OCI-LY7 (cell line): ENCODE results near the gene MAZ. TPM values are rescaled to one million over a fixed set of nuclear protein-coding genes. Genes with fewer than 3 reads are reported as not detected.
"Not testable (repeated sequence)": the region's sequence is repeated elsewhere in the genome, so short reads cannot be mapped to it uniquely, and the experiment has no call there.

Source experiments
- BruUV-seq: library from RNA; stranded (reverse); fragments of 400-500 nt; replicated peaks from 2 replicates; lab custom pipeline; 2021; lab: Mats Ljungman, UMichigan
- CTCF ChIA-PET: fragments of 300-600 bp; sonication (Branson Sonifier 250); formaldehyde crosslinking; loops from one replicate; lab custom pipeline; 2022; ENCODE audit warnings: antibody characterized with exemption; ENCODE audit not compliant: unreplicated experiment; lab: Charles Lee
- POLR2A ChIA-PET: fragments of 300-600 bp; sonication (Branson Sonifier 250); formaldehyde crosslinking; loops from one replicate; lab custom pipeline; 2022; ENCODE audit warnings: antibody characterized with exemption; lab: Charles Lee
- DNase-seq: peaks from one replicate; pipeline ENCODE4 v3.0.0-alpha.2; 2015; ENCODE audit warnings: low spot score
- H2AFZ ChIP-seq: fragments of 200-600 bp; sonication (generic), shearing (Covaris generic); 2 replicates; pipeline ENCODE4 v1.6.1; 2014; ENCODE audit warnings: mild to moderate bottlenecking, antibody characterized with exemption, low read length, moderate library complexity
- H3K27ac ChIP-seq: fragments of 200-600 bp; sonication (generic); 2 replicates; pipeline ENCODE4 v1.5.1; 2014; ENCODE audit warnings: mixed run types, low read depth, mild to moderate bottlenecking, moderate library complexity, low read length, inconsistent platforms; ENCODE audit not compliant: poor library complexity, severe bottlenecking
- H3K36me3 ChIP-seq: fragments of 200-600 bp; sonication (generic); 2 replicates; pipeline ENCODE4 v1.6.1; 2014; ENCODE audit warnings: mild to moderate bottlenecking, antibody characterized with exemption, low read length, moderate library complexity, mixed read lengths; ENCODE audit not compliant: insufficient read depth
- H3K4me1 ChIP-seq: fragments of 200-600 bp; sonication (generic); 2 replicates; pipeline ENCODE4 v1.5.1; 2014; ENCODE audit warnings: mild to moderate bottlenecking, low read length; ENCODE audit not compliant: insufficient read depth, poor library complexity, severe bottlenecking
- H3K4me2 ChIP-seq: fragments of 200-600 bp; sonication (generic); 2 replicates; pipeline ENCODE4 v1.6.1; 2014; ENCODE audit warnings: mild to moderate bottlenecking, low read length
- H3K4me3 ChIP-seq: fragments of 200-600 bp; sonication (generic); 2 replicates; pipeline ENCODE4 v1.5.1; 2014; ENCODE audit warnings: mild to moderate bottlenecking, low read depth, low read length; ENCODE audit not compliant: poor library complexity, severe bottlenecking
- H3K79me2 ChIP-seq: fragments of 200-600 bp; sonication (generic); 2 replicates; pipeline ENCODE4 v1.6.1; 2016; ENCODE audit warnings: low read depth, mild to moderate bottlenecking, low read length, moderate library complexity, mixed read lengths; ENCODE audit not compliant: insufficient read depth
- H3K9me2 ChIP-seq: fragments of 200-600 bp; sonication (generic); 2 replicates; pipeline ENCODE4 v1.6.1; 2016; ENCODE audit warnings: mild to moderate bottlenecking, low read length, mixed read lengths; ENCODE audit not compliant: insufficient read depth
- H3K9me3 ChIP-seq: fragments of 200-600 bp; sonication (generic); 2 replicates; pipeline ENCODE4 v1.6.1; 2014; ENCODE audit warnings: mild to moderate bottlenecking, mixed run types, low read length, mixed read lengths
- H4K20me1 ChIP-seq: fragments of 200-600 bp; sonication (generic); 2 replicates; pipeline ENCODE4 v1.6.1; 2014; ENCODE audit warnings: mild to moderate bottlenecking, antibody characterized with exemption, low read length, moderate library complexity, mixed read lengths; ENCODE audit not compliant: insufficient read depth
- CTCF ChIP-seq: fragments of 200-600 bp; sonication (generic); conservative IDR thresholded peaks from 2 replicates; pipeline ENCODE4 v1.5.1; 2014; ENCODE audit warnings: mild to moderate bottlenecking, antibody characterized with exemption, low read length, moderate library complexity, mixed read lengths
- EZH2phosphoT487 ChIP-seq: fragments of 200-600 bp; sonication (generic); IDR thresholded peaks from 2 replicates; pipeline ENCODE4 v1.6.1; 2018; ENCODE audit warnings: low read depth, borderline replicate concordance, mild to moderate bottlenecking, mixed run types, antibody characterized with exemption, low read length, moderate library complexity, mixed read lengths
- intact Hi-C: fragments of 100-400 bp; cut with micrococcal nuclease; formaldehyde crosslinking; loops from one replicate; pipeline ENCODE4 v1.10.0; 2022; ENCODE audit not compliant: unreplicated experiment
- total RNA-seq, 2 experiments: library from RNA; depleted of rRNA in 1 of 2; stranded (reverse); fragments of >200 nt in 1 of 2; shearing (Covaris generic) in 1 of 2; gene quantifications; 2 replicates each; pipeline ENCODE4 v1.2.3, GENCODE V29; 2014 to 2022

MAZ gene
- total RNA-seq, 2 experiments from 2014 or later: 471 to 484 TPM

GRCh38 chr16:29790949-29791844 is 15.1 kb upstream of the MAZ start:
- TF ChIP-seq CTCF (no peak), EZH2phosphoT487 (no peak)
- DNase-seq: peak; percentile 32
- peak overlapping the region; percentile 66 for H3K27ac ChIP-seq
- peaks cover 10% of the 10 kb centered on the region for H4K20me1 ChIP-seq
- intact Hi-C loops: loop anchor here (1.0 kb wide), 3 partner anchors 14 to 91 kb away; partner anchors contain the start of gene PAGR1
- no peaks in the 10 kb centered on the region for H3K9me3 ChIP-seq
- H2AFZ ChIP-seq: peak overlapping the region; percentile 11; the same call in 1 of the 2 replicates
- peaks cover 32% of the 10 kb centered on the region for H3K4me1 ChIP-seq
- H3K79me2 ChIP-seq: peaks cover 56% of the 10 kb centered on the region
- no peaks in the 10 kb centered on the region for H3K9me2 ChIP-seq
- peak overlapping the region; percentile 89 for H3K4me2 ChIP-seq
- peak overlapping the region; percentile 79 for H3K4me3 ChIP-seq
- peaks cover 53% of the 10 kb centered on the region for H3K36me3 ChIP-seq
- ChIA-PET CTCF (interaction anchor here (1.2 kb wide), 1 partner anchor 25 kb away, joined by 4 read pairs; the partner anchor contains the start of gene PAGR1), POLR2A (interaction anchor here (0.7 to 3.3 kb wide), 5 partner anchors 13 to 79 kb away, joined by 3 to 19 read pairs (median 5); no protein-coding TSS in a partner anchor)
- TSS peak; percentile 74 for BruUV-seq

GRCh38 chr16:29791845-29792807 is 14.2 kb upstream of the MAZ start:
- Histone ChIP-seq H3K4me3 (peak overlapping the region; percentile 79), H3K79me2 (peaks cover 65% of the 10 kb centered on the region), H3K4me1 (peaks cover 32% of the 10 kb centered on the region), H3K27ac (peak overlapping the region; percentile 66), H2AFZ (no peak overlapping the region), H4K20me1 (peaks cover 10% of the 10 kb centered on the region), H3K4me2 (peak overlapping the region; percentile 89), H3K36me3 (peaks cover 62% of the 10 kb centered on the region), H3K9me3 (no peaks in the 10 kb centered on the region), H3K9me2 (no peaks in the 10 kb centered on the region)
- no TSS peak for BruUV-seq
- no peak for DNase-seq
- ChIA-PET CTCF (no interaction called here), POLR2A (interaction anchor here (0.8 to 3.3 kb wide), 2 partner anchors 12 to 80 kb away, joined by 3 to 19 read pairs; no protein-coding TSS in a partner anchor)
- intact Hi-C loops: no loop called here
- TF ChIP-seq CTCF (no peak), EZH2phosphoT487 (no peak)

GRCh38 chr16:29793153-29793552 is 13.2 kb upstream of the MAZ start:
- H3K4me2 ChIP-seq: peak overlapping the region; percentile 89
- BruUV-seq, H3K9me3 ChIP-seq, H2AFZ ChIP-seq, H3K27ac ChIP-seq, intact Hi-C loops, H3K9me2 ChIP-seq, DNase-seq, CTCF ChIA-PET, H4K20me1 ChIP-seq: not testable (repeated sequence)
- peaks cover 72% of the 10 kb centered on the region for H3K36me3 ChIP-seq
- H3K4me3 ChIP-seq: peak overlapping the region; percentile 79
- POLR2A ChIA-PET: interaction anchor here (2.0 kb wide), 1 partner anchor 10 kb away, joined by 13 read pairs; no protein-coding TSS in a partner anchor
- H3K79me2 ChIP-seq: peaks cover 67% of the 10 kb centered on the region
- peaks cover 32% of the 10 kb centered on the region for H3K4me1 ChIP-seq
